NCI-H524 (cell line): ENCODE results near the gene RYR3.
A peak's percentile ranks its signal among the peaks of the same experiment; 100 is the strongest.

Experiments used
- DNase-seq, 2 experiments: peaks; one replicate each; lab custom pipeline; 2025; lab: John Stamatoyannopoulos, UW

RYR3 gene

GRCh38 chr15:33320017-33320416 lies 9.2 kb downstream of the RYR3 start:
- DNase-seq, result no peak

DNA sequence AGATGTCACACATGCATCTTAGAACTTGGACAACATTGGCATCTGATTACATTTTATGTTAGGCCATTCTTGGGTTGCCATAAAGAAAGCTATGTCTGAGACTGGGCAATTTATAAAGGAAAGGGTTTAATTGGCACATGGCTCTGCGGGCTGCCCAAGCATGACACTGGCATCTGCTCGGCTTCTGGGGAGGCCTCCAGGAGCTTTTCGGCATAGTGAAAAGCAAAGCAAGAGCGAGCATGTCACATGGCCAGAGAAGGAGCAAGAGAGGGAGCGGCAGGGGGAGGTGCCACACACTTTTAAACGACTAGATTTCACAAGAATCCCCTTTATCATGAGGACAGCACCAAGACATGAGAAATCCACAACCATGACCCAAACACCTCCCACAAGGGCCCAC lies 11.3 kb downstream of the RYR3 start:
- DNase-seq, result peak in 1 of 2 experiments; percentile 25

DNA sequence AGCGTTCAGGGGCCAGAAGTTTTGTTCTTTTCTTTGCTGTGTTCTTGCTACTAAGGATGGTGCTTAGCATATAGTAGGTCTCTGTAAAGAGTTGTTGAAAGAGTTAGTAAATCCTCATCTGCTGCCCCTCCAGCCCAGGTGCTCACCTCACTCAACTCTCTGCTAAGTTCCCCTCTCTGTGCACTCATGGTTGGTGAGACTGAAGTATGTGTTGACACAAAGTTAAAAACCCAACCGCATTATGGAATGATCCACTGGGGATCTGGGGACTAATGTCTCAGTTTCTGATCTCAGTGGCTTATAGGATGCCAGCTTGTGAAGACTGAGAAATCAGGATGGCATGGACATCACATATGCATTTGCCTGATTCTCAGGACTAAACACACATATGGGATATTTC lies 13.8 kb downstream of the RYR3 start:
- DNase-seq, result no peak

DNA sequence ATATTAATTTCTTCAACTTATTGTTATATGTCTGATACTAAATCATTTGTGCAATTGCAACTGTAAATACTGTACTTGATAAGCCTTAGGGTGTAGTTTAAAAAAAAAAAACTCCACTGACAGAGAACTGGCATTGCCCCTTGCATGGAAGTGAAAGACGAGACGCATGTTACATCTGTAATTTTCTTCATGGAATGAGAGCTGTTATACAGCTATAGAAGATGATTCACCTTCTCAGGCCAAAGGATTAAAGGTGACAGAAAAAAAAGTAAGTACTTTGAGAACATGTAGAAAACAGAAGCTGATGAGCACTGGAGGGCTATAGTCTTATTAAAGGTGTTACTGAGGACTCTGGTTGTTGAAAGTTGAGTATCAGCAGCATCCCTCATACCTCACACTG lies 16.1 kb downstream of the RYR3 start:
- DNase-seq, result no peak

- DNase-seq, result no peak
These were observed 17.3 kb downstream of the RYR3 start for GRCh38 chr15:33328106-33328505.

- DNase-seq, result no peak
These were observed 18.7 kb downstream of the RYR3 start for GRCh38 chr15:33329457-33329856.

- DNase-seq, result no peak
These were observed 20.2 kb downstream of the RYR3 start for GRCh38 chr15:33330931-33331330.

DNA sequence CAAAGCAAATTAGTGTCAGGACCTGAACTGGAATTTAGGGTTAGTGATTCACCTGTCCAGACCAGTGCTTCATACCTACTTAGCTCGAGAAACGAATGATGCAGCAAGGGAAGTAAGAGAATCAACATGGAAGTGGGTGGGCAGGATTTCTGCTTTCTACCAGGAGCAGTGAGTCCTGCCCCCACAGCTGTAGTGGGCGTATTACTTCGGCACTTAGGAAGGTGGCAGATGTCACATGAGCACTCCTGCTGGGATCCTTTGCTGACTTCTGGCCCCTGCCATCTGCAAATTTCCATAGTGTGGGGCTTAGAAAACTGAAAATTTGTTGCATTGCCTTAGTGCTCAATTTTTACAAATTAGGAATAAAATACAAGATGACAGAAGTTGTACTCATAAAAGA lies 31.2 kb downstream of the RYR3 start:
- DNase-seq, result peak; percentile 83 to 94

GRCh38 chr15:33343275-33343674 lies 32.5 kb downstream of the RYR3 start:
- DNase-seq, result no peak

DNA sequence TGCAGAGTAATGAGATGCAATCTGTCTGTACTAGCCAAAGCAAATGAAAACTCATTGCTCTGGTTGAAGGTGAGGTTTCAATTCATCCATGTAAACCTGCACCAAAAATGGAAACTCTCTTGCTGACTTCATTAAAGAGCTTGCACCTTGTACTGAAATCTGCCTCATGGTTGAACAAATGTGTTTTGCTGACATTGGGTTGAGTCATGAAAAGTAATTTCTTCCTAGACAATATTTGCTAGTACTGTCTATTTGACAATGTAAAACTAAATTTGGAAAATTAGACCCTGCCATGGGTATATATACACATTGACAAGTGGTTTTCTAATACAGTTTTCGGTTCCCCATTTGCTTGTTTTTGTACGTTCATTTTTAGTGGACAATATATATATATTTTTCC lies 33.3 kb downstream of the RYR3 start:
- DNase-seq, result no peak

DNA sequence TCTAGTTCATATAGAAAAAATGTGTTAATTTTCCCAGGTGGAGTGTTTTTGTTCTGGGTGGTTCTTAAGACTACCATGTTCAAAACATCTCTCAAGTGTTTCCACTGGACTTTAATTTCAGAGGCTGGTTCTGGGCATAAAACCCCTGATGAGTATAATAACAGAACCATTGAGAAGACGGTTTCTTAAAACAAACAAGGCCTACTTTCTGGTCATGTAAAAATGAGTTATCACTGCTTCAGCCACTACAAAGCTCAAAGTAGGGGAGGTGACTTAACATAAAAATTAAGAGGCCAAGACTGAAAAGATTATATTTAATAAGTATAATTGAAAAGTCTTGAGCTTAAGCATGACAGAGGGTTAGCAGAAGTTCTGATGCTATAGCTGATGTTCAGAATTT lies 33.8 kb downstream of the RYR3 start:
- no peak for DNase-seq

DNA sequence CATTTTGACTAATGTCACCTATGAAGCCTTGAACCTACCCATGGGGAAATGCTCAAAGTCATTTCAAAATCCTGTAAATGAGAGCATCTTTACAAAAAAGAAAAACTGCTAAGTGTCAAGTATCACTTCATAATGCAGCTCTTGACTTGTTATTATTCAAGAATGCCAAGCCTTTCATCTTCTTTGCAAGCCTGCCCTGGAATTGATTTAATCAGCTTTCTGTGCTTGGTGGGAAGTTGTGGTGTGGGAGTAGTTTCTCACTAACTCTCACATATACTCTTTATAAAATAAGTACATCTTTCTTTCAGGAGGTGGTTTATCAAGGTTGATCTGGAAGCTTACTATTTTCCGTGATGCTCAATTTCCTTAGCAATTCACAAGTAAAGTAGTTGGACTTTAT lies 43.6 kb downstream of the RYR3 start:
- no peak for DNase-seq

DNA sequence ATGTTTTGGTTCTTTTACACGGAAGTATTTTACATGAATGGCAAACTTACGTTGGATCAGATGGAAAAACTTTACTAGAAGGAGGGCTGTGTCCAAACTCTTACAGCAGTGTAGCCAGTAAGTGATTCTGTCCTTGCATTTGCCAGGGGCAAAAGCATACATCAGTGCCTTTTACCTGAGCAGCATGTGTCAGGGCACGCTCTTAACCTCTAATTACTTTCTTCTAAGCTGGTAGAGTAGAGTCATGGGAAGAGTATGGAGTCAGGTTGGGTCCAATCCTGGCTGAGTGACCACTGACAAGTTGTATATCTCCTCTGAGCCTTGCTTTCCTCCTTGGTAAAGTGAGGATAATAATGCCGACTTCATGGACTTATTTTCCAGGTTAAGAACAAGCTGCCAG lies 47.1 kb downstream of the RYR3 start:
- no peak for DNase-seq

GRCh38 chr15:33358306-33358705 lies 47.5 kb downstream of the RYR3 start:
- no peak for DNase-seq

DNA sequence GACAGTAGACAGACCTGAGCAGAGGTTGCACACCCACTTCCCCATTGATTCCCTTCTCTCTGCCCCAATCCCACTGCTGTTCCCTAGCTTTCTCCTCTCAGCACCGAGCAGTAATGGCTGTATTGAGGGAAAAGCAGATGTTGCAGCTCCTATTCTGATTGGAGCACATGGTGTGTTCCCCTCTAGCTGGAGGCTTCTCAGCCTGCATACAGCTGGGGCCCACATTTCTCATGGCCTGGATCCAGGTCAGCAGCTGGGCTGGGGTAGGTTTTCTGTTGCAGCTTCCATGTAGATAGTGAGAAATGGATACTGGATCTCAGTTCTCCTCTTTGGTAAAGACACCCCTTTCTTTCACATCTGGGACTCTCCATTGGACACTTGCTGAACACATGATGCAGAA lies 50.1 kb downstream of the RYR3 start:
- peak in 1 of 2 experiments; percentile 43 for DNase-seq

GRCh38 chr15:33369941-33370622 lies 59.3 kb downstream of the RYR3 start:
- no peak for DNase-seq

DNA sequence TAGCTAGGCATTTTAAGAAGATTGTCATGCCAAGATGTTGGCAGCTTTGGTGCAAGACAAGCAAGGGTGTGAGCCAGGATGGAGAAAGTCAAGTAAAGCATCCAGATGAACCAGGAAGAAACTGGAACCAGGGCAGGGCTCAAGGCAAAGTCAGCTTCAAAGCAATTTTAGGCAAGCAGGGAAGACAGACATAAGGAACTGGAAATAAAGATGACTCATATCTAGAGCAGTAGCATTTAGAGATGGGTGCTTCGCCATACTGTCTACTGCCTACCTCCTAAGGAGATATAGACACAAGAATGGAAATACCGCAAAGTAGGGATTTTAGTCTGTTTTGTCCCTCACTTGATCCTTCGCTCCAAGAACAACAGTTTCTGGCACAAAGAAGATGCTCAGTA lies 59.9 kb downstream of the RYR3 start:
- DNase-seq, result no peak

DNA sequence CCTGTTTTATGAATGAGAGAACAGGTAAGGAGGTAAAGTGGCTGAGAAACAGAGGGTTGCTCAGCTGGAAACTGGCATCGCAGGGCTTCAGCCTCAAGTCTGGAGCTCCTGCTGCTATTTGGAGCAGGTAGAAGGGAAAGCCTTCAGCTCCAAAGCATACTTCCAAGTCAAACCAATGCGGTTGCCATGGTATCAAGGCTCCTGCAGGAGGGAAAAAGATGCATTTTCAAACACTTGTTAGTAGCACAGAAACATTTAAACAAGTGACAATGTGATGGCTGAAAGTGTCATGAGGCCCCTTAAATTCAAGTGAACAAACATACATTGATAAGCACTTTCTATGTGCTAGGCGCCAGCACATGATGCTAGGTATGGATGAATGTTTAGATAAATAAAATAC lies 60.4 kb downstream of the RYR3 start:
- DNase-seq, result no peak

DNA sequence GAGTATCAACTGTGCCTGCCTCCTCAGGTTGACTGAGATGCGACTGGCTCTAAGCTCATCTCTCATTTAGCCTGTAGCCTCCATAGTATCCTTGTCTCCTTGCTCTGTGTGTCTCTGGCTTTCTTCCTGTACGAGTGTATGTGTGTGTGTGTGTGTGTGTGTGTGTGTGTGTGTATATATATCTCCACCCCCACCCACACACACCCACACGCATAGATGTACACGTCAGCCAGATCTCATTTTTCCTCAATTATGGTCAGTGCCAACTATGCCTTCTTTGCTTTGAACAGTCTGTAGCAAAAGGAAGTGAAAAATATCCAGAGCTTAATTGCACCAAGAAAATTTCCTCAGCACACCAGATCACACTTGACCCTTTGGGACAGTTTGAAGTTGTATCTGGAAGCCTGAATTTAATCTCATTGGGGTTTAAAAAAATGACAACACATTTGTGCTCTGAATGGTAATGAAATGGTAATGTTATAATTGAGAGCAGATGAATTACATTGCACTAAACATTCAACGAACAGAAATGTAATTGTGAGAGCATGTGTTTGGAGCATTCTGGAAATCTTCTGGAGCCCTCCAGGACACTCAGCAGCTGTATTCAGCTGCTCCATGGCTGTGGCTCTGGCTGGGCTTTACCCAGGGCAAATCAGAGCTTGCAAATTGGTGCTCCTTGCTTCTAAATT lies 63.6 kb downstream of the RYR3 start:
- DNase-seq, result no peak

- no peak for DNase-seq
These were observed 64.5 kb downstream of the RYR3 start for GRCh38 chr15:33375236-33375635.

- DNase-seq, result no peak
These were observed 66.4 kb downstream of the RYR3 start for GRCh38 chr15:33377204-33377603.

GRCh38 chr15:33378866-33379480 lies 68.2 kb downstream of the RYR3 start:
- no peak for DNase-seq

DNA sequence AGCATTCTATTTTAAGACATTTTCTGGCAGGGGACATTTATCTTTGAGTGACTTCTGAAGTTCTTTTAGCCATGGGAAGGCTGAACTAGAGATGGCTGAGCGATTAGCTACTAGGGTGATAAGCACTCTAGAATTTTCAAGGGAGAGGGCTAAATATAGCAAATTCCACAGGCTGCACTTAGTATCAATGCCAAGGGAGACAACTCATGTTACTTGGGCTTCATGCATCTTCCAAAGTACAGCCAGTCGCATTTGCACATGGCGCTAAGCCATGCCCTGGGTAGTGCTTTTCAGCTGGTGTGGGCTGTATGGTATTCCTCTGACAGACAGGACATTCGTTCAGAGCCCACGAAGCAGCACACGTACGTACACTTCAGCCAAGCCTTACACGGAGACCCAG lies 69.6 kb downstream of the RYR3 start:
- no peak for DNase-seq

- no peak for DNase-seq
These were observed 71.7 kb downstream of the RYR3 start for GRCh38 chr15:33382491-33382890.
